Heart left ventricle (tissue), 16 donors: Measurements from ENCODE around the gene RALBP1. TPM values are rescaled to one million over a fixed set of nuclear protein-coding genes. Genes with fewer than 3 reads are reported as not detected.
A peak's percentile ranks its signal among the peaks of the same experiment; 100 is the strongest.

Experiments
- ATAC-seq, 4 donors: fragments of 200-7000 bp; cut with Tn5 transposase; one replicate each; pipeline ENCODE4 v1.9.1; 2020 to 2022; ENCODE audit warnings: moderate library complexity in 4 of 4, mild to moderate bottlenecking in 3 of 4, moderate number of reproducible peaks in 1 of 4
- DNase-seq, 5 donors: peaks; one replicate each; pipeline ENCODE4 v3.0.0-alpha.2; 2020
- H3K27ac ChIP-seq, 12 donors: fragments of 200-600 bp; sonication (generic) in 4 of 12; one replicate each; pipeline versions ENCODE4 v1.5.0 to v1.8.0; 2016 to 2022; ENCODE audit warnings: mild to moderate bottlenecking in 2 of 12
- H3K27me3 ChIP-seq, 9 donors: fragments of 200-600 bp; sonication (generic) in 2 of 9; one replicate each; pipeline versions ENCODE4 v1.5.1 to v1.8.0; 2016 to 2022; ENCODE audit warnings: mild to moderate bottlenecking in 3 of 9
- H3K36me3 ChIP-seq, 9 donors: fragments of 200-600 bp; sonication (generic) in 2 of 9; one replicate each; pipeline versions ENCODE4 v1.5.0 to v1.8.0; 2018 to 2022; ENCODE audit warnings: mild to moderate bottlenecking in 2 of 9
- H3K4me1 ChIP-seq, 12 donors: fragments of 200-600 bp; sonication (generic) in 4 of 12; one replicate each; pipeline versions ENCODE4 v1.5.0 to v1.8.0; 2016 to 2022; ENCODE audit warnings: mild to moderate bottlenecking in 3 of 12
- H3K4me3 ChIP-seq, 12 donors: fragments of 200-600 bp; sonication (generic) in 4 of 12; one replicate each; pipeline versions ENCODE4 v1.5.0 to v1.8.0; 2017 to 2022; ENCODE audit warnings: mild to moderate bottlenecking in 9 of 12, moderate library complexity in 4 of 12
- H3K9me3 ChIP-seq, 12 donors: fragments of 200-600 bp; sonication (generic) in 4 of 12; one replicate each; pipeline versions ENCODE4 v1.5.0 to v1.8.0; 2016 to 2022; ENCODE audit warnings: mild to moderate bottlenecking in 1 of 12
- CTCF ChIP-seq, 12 donors: fragments of 200-600 bp; sonication (generic) in 4 of 12; IDR thresholded peaks; one replicate each; pipeline versions ENCODE4 v1.5.0 to v1.8.0; 2018 to 2022; ENCODE audit warnings: antibody characterized with exemption in 12 of 12, mild to moderate bottlenecking in 5 of 12
- POLR2A ChIP-seq, 2 donors: fragments of 450-650 bp; IDR thresholded peaks; one replicate each; pipeline ENCODE4 v1.6.1; 2017; ENCODE audit warnings: antibody characterized with exemption in 2 of 2, mild to moderate bottlenecking in 2 of 2, moderate library complexity in 2 of 2
- WGBS, 4 donors: extraction: QIAGEN DNeasy Blood & Tissue Kit in 2 of 4; methylation state at CpG; one replicate each; pipeline versions ENCODE4 v1.1.5 to v1.1.7; 2013 to 2018; 5-methylcytosine and 5-hydroxymethylcytosine counted together
- intact Hi-C, 10 donors: fragments of 100-400 bp; cut with DNase I; formaldehyde crosslinking; loops; one replicate each; pipeline versions ENCODE4 v1.11.1 to v1.14.2; 2022
- polyA plus RNA-seq, 2 donors: library from polyadenylated mRNA; stranded (reverse); fragments of 200-250 nt; gene quantifications; one replicate each; pipeline ENCODE4 v1.2.3, GENCODE V29; 2013
- total RNA-seq, 9 donors: library from RNA; depleted of rRNA in 2 of 9; stranded (reverse); fragments of >200 nt in 2 of 9; fragmentation: NEBNext Ultra II Directional in 3 of 9; extraction: Animal tissue kit (Norgen Biotek cat#: 25700) in 3 of 9; gene quantifications; one replicate each; pipeline versions ENCODE4 v1.1.0 to v1.2.4, GENCODE V29; 2016 to 2023
- donor health status: ischemic (EF 13 %, LVEDD 7.1; RV severe dilation, severe dysfunction).
- donor health status: healthy with polysubstance abuse.
- donor health status: DM: no; HTN: yes; CAD: no.
- donor health status: DM: no; HTN: no; CAD: no.
- donor health status: ischemic (EF 25% LVEDD 6.9; RV normal size, moderate dysfunction).
- donor health status: ischemic (EF 25% LVEDD 5.7; RV mildly dilated, moderate dysfunction).
- donor health status: healthy.
- donor health status: DM: yes; HTN: yes; CAD: no.
- donor health status: ischemic (EF 35%, LVEDD 5.7; RV mildly dilated, moderate dysfunction).
- donor health status: nonischemic (EF 11% LVEDD 7.7; RV severe dilation, severe dysfunction).
- donor health status: DM: yes; HTN: yes; CAD: no.
- donor health status: PGD.
- donor health status: ischemic (EF 29% LVEDD 5.4; RV normal size, mild dysfunction).
- donor health status: nonischemic (EF 23%, LVEDD 6.1; RV moderate dilation, normal function).

The RALBP1 gene
- total and polyA plus RNA-seq, 11 donors: 20.9 to 91.1 (median 47.8) TPM

DNA sequence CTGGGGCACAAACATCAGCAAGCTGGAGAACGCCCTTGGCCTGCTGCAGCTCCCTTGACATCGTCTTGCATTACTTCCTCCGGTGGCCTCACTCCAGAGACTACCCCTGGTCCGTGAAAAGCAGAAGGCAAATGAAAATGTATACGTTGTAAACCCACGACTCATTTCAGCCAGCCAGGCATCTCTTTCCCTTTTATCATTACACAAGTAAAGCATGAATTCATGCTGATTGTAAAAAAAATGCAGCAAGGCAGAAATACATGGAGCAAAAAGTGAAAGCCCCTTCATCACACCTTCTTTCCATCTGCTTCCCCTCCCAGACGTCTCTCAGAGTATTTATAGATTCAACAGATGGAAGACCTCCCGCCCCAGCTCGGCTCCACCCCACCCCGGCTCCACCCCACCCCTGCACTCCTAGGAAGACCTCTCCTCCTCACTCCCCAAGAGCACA is 41.6 kb upstream of the RALBP1 start:
- no peak for TF ChIP-seq POLR2A (IDR thresholded peaks at IDR 0.05)
- TF ChIP-seq CTCF (IDR thresholded peaks at IDR 0.05): no peak
- Histone ChIP-seq H3K4me1 (peaks cover 0 to 15% (median 0%) of the 10 kb centered on the region in 12 donors), H3K27ac (no peak overlapping the region), H3K27me3 (no peaks in the 10 kb centered on the region), H3K9me3 (no peaks in the 10 kb centered on the region), H3K36me3 (no peaks in the 10 kb centered on the region), H3K4me3 (peak overlapping the region in 1 of 12 donors; percentile 9)
- 18 to 33% (median 31%) methylated on average over 10 of the region's 10 CpGs for WGBS, 4 donors
- DNase-seq: no peak
- intact Hi-C loops: no loop called here
- peak in 1 of 4 donors; percentile 20 for ATAC-seq

DNA sequence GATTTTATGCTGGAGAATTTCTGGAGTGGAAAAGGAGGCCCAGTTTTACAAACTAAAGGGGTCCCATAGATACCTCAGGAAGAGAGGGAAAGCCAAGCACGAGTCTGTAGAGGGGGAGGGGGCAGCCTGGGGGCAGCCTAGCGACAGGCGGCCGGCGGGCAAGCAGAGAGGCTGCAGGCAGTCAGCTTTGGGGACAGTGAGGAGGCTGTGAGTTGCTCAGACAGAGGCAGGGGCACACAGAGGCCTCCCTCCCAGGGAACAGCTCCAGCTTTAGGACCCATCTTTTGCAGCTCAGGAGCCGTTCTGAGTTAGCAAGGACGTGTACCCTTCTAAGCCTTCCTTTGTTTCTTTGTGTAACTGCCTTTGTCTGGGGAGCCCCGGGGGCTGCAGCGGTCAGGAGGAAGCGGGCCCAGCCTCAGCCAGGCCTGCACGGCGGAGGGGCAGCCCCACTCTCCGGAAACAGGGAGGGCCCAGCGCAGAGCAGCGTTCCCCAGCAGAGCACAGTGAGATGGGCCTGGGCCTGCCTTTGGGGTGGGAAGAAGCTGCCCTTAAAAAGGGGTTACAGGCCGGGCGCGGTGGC is 41.1 kb upstream of the RALBP1 start:
- peaks cover 0 to 15% (median 0%) of the 10 kb centered on the region in 12 donors for H3K4me1 ChIP-seq
- H3K27ac ChIP-seq: no peak overlapping the region
- H3K4me3 ChIP-seq: no peak overlapping the region
- intact Hi-C loops: no loop called here
- ATAC-seq: peak in 1 of 4 donors; percentile 24
- DNase-seq: no peak
- no peaks in the 10 kb centered on the region for H3K9me3 ChIP-seq
- H3K36me3 ChIP-seq: no peaks in the 10 kb centered on the region
- TF ChIP-seq POLR2A (IDR thresholded peaks at IDR 0.05) (no peak), CTCF (IDR thresholded peaks at IDR 0.05) (no peak)
- WGBS, 4 donors: 53 to 70% (median 62%) methylated on average over 18 of the region's 18 CpGs
- no peaks in the 10 kb centered on the region for H3K27me3 ChIP-seq

DNA sequence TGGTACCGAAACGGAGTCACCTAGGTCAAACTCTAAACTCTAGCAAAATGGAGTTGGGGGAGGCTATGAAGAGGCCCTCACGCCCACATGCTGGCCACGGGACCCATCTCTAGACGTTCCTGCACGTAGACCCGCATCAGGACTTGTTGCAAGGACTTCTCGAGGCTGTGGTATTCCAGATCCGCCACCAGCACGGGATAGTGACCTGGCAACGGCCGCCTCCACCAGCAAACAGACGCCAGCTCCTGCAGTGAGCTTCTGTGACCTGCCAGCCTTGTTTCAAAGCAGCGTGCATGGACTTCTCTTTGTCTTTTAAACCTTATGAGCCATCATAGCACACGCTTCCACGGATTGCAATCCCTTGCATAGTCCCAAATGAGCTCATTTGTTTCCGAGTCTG is 40.3 kb upstream of the RALBP1 start:
- H3K4me1 ChIP-seq: peaks cover 0 to 15% (median 0%) of the 10 kb centered on the region in 12 donors
- intact Hi-C loops: no loop called here
- no peak for TF ChIP-seq POLR2A (IDR thresholded peaks at IDR 0.05)
- TF ChIP-seq CTCF (IDR thresholded peaks at IDR 0.05): no peak
- H3K27me3 ChIP-seq: no peaks in the 10 kb centered on the region
- no peaks in the 10 kb centered on the region for H3K36me3 ChIP-seq
- WGBS, 4 donors: 94 to 96% (median 95%) methylated on average over 17 of the region's 17 CpGs
- no peak overlapping the region for H3K4me3 ChIP-seq
- ATAC-seq (no peak), DNase-seq (no peak)
- H3K9me3 ChIP-seq: no peaks in the 10 kb centered on the region
- H3K27ac ChIP-seq: no peak overlapping the region

- intact Hi-C loops: no loop called here
- no peak for TF ChIP-seq POLR2A (IDR thresholded peaks at IDR 0.05)
- no peak for TF ChIP-seq CTCF (IDR thresholded peaks at IDR 0.05)
- DNase-seq (no peak), ATAC-seq (no peak)
- no peak overlapping the region for H3K4me3 ChIP-seq
- H3K27me3 ChIP-seq: no peaks in the 10 kb centered on the region
- no peaks in the 10 kb centered on the region for H3K9me3 ChIP-seq
- no peaks in the 10 kb centered on the region for H3K36me3 ChIP-seq
- WGBS, 4 donors: 77 to 84% (median 80%) methylated on average over 5 of the region's 5 CpGs
- peak overlapping the region in 4 of 12 donors; percentile 12 to 45 (median 20) for H3K27ac ChIP-seq
- H3K4me1 ChIP-seq: peaks cover 0 to 15% (median 0%) of the 10 kb centered on the region in 12 donors
These were observed 38.9 kb upstream of the RALBP1 start for GRCh38 chr18:9436206-9436929.
